K562 (cell line): ENCODE data around the gene CABP4. TPM values are rescaled to one million over a fixed set of nuclear protein-coding genes. Genes with fewer than 3 reads are reported as not detected.
A peak's percentile ranks its signal among the peaks of the same experiment; 100 is the strongest.

Experiments
- ATAC-seq: fragments of 200-7000 bp; cut with Tn5 transposase; 3 replicates; pipeline ENCODE4 v1.9.1; 2020; ENCODE audit warnings: moderate library complexity
- BruUV-seq: library from RNA; stranded (reverse); fragments of 400-500 nt; replicated peaks from 2 replicates; lab custom pipeline; 2021; lab: Mats Ljungman, UMichigan
- CTCF ChIA-PET: fragments of 300-600 bp; formaldehyde crosslinking; extraction: SDS; loops from one replicate; lab custom pipeline; 2021; ENCODE audit warnings: low intra/inter-chr PET ratio; lab: Yijun Ruan, JAX
- POLR2A ChIA-PET: fragments of 300-600, 350-650 bp; sonication (Branson Sonifier 250); formaldehyde crosslinking; extraction: SDS; loops from one replicate; lab custom pipeline; 2021; ENCODE audit warnings: antibody characterized with exemption, inconsistent platforms; lab: Yijun Ruan, JAX
- DNase-seq, 4 experiments: peaks; one replicate each; pipeline versions ENCODE4 v3.0.0 to v3.0.0-alpha.2; 2011 to 2018; ENCODE audit warnings: low spot score in 3 of 4, mixed read lengths in 3 of 4; ENCODE audit errors: extremely low read depth in 1 of 4
- FAIRE-seq: peaks from 2 replicates; lab custom pipeline; 2011; peaks lifted over from hg19 to GRCh38; lab: Jason Lieb, UNC
- H2AFZ ChIP-seq: 2 replicates; pipeline ENCODE4 v1.6.0; 2011; ENCODE audit warnings: low read depth, low read length, control low read depth, inconsistent platforms
- H3K27ac ChIP-seq: fragments of 200-600 bp; 3 replicates; pipeline ENCODE4 v1.8.0; 2011; ENCODE audit warnings: low read depth, mild to moderate bottlenecking, control low read depth, inconsistent platforms, low read length, moderate library complexity, mixed read lengths; ENCODE audit errors: extremely low read depth
- H3K27me3 ChIP-seq, 2 experiments: fragments of 300-600 bp in 1 of 2; 2 replicates in 1 of 2; 3 replicates in 1 of 2; pipeline versions ENCODE4 v1.6.0 to v1.8.0; 2011; ENCODE audit warnings: inconsistent platforms in 2 of 2, low read length in 2 of 2, mild to moderate bottlenecking in 1 of 2, mixed read lengths in 1 of 2, moderate library complexity in 1 of 2; ENCODE audit not compliant: control insufficient read depth in 2 of 2, insufficient read depth in 2 of 2
- H3K36me3 ChIP-seq: fragments of 300-600 bp; 3 replicates; pipeline ENCODE4 v1.8.0; 2011; ENCODE audit warnings: mild to moderate bottlenecking, low read length, inconsistent platforms; ENCODE audit not compliant: control insufficient read depth, insufficient read depth
- H3K4me1 ChIP-seq, 2 experiments: fragments of 200-600 bp in 1 of 2; replicated peaks in 1 of 2; 2 replicates in 1 of 2; 3 replicates in 1 of 2; pipeline versions ENCODE4 v1.5.1 to v1.8.0; 2011; ENCODE audit warnings: inconsistent platforms in 2 of 2, low read length in 2 of 2, mild to moderate bottlenecking in 1 of 2, mixed read lengths in 1 of 2, moderate library complexity in 1 of 2; ENCODE audit not compliant: control insufficient read depth in 2 of 2, insufficient read depth in 2 of 2
- H3K4me2 ChIP-seq: 2 replicates; pipeline ENCODE4 v1.6.1; 2011; ENCODE audit warnings: low read length, control low read depth, inconsistent platforms, mixed read lengths; ENCODE audit not compliant: insufficient read depth
- H3K4me3 ChIP-seq: fragments of 200-600 bp; sonication (generic), shearing (Covaris generic); 2 replicates; pipeline ENCODE4 v1.5.1; 2016; ENCODE audit warnings: control low read depth, inconsistent platforms
- H3K79me2 ChIP-seq: fragments of 200-600 bp; 3 replicates; pipeline ENCODE4 v1.8.0; 2011; ENCODE audit warnings: low read length, inconsistent platforms; ENCODE audit not compliant: control insufficient read depth, insufficient read depth
- H3K9ac ChIP-seq, 2 experiments: 2 replicates each; pipeline versions ENCODE4 v1.6.0 to v1.6.1; 2011; ENCODE audit warnings: low read depth in 2 of 2, low read length in 2 of 2, control low read depth in 1 of 2, inconsistent platforms in 1 of 2, mild to moderate bottlenecking in 1 of 2, mixed read lengths in 1 of 2; ENCODE audit not compliant: insufficient read depth in 1 of 2
- H3K9me1 ChIP-seq: one replicate; pipeline ENCODE4 v1.6.0; 2011; ENCODE audit warnings: inconsistent platforms, mild to moderate bottlenecking, low read length, moderate library complexity; ENCODE audit not compliant: control insufficient read depth, insufficient read depth
- H3K9me3 ChIP-seq: replicated peaks from 2 replicates; pipeline ENCODE4 v1.5.1; 2011; ENCODE audit warnings: low read depth, low read length, inconsistent platforms; ENCODE audit not compliant: control insufficient read depth, insufficient read depth
- H4K20me1 ChIP-seq: replicated peaks from 2 replicates; pipeline ENCODE4 v1.6.1; 2011; ENCODE audit warnings: low read length, inconsistent platforms, mixed read lengths; ENCODE audit not compliant: control insufficient read depth, insufficient read depth
- ERF ChIP-seq: fragments of 450-650 bp; formaldehyde crosslinking; IDR thresholded peaks from 2 replicates; pipeline ENCODE4 v1.4.0; 2020; ENCODE audit warnings: mild to moderate bottlenecking, mixed read lengths
- HNRNPL ChIP-seq: fragments of 200-400 bp; formaldehyde crosslinking; IDR thresholded peaks from 2 replicates; pipeline ENCODE4 v1.6.1; 2017; ENCODE audit warnings: low read depth, mild to moderate bottlenecking, low read length
- MBD2 ChIP-seq: sonication (generic); IDR thresholded peaks from 2 replicates; pipeline ENCODE4 v1.6.1; 2016; ENCODE audit warnings: low read depth, borderline replicate concordance
- RBM25 ChIP-seq: fragments of 200-400 bp; formaldehyde crosslinking; IDR thresholded peaks from 2 replicates; pipeline ENCODE4 v1.6.1; 2018; ENCODE audit warnings: low read length, low read depth, moderate library complexity; ENCODE audit not compliant: severe bottlenecking
- USF1 ChIP-seq: sonication (generic); formaldehyde crosslinking; IDR thresholded peaks from 2 replicates; pipeline ENCODE4 v1.9.0; 2022; ENCODE audit warnings: mild to moderate bottlenecking, missing genetic modification reagents
- ZNF24 ChIP-seq: fragments of 450-650 bp; IDR thresholded peaks from 2 replicates; pipeline ENCODE4 v1.6.1; 2016
- WGBS: fragments of 100-300 bp; shearing (Covaris generic); methylation state at CpG from one replicate; pipeline ENCODE4 v1.1.6; 2016; ENCODE audit warnings: low coverage, mixed read lengths; ENCODE audit not compliant: insufficient coverage; ENCODE audit errors: missing lambda C conversion rate; 5-methylcytosine and 5-hydroxymethylcytosine counted together
- in situ Hi-C: fragments of 300-500 bp; cut with MboI; formaldehyde crosslinking; loops from 4 replicates; pipeline ENCODE4 v1.15.0; 2018; ENCODE audit warnings: inconsistent platforms, mixed read lengths
- intact Hi-C: fragments of 100-400 bp; cut with micrococcal nuclease; formaldehyde crosslinking; loops from 2 replicates; pipeline ENCODE4 v1.14.2; 2022
- polyA plus RNA-seq, 8 experiments: library from polyadenylated mRNA; depleted of rRNA in 4 of 8; stranded (reverse) in 5 of 8; unstranded in 3 of 8; fragments of >200 nt; fragmentation: Nextera tagmentation in 2 of 8; fragmentation: Illumina TruSeq in 1 of 8; extraction: Ambion mirVana in 2 of 8; extraction: Trizol in 1 of 8; gene quantifications; 2 replicates each; pipeline versions ENCODE4 v1.2.1 to v1.2.3, GENCODE V29; 2011 to 2014; ENCODE audit warnings: inconsistent platforms in 1 of 8, missing spikeins in 1 of 8
- total RNA-seq, 7 experiments: library from RNA; depleted of rRNA in 6 of 7; stranded (reverse); fragments of >200 nt in 6 of 7; fragmentation: Illumina TruSeq in 2 of 7; extraction: Trizol in 2 of 7; gene quantifications; 2 replicates each; pipeline versions ENCODE4 v1.2.1 to v1.2.3, GENCODE V29; 2011 to 2021; ENCODE audit warnings: low replicate concordance in 1 of 7

The CABP4 gene
- total and polyA plus RNA-seq, 9 of the 15 experiments (the other 6 are each of a cell fraction or from before 2014, with no cell fraction given): 0.11 TPM; not detected in 8

- H3K9me1 ChIP-seq: no peaks in the 10 kb centered on the region
- no peaks in the 10 kb centered on the region for H4K20me1 ChIP-seq
- H3K27ac ChIP-seq: no peak overlapping the region
- ATAC-seq (no peak), DNase-seq (no peak), FAIRE-seq (no peak)
- no peaks in the 10 kb centered on the region for H3K9me3 ChIP-seq
- peak overlapping the region; percentile 29 to 73; a peak in 3 of 4 replicates for H3K9ac ChIP-seq
- no peak overlapping the region for H2AFZ ChIP-seq
- BruUV-seq: TSS peak; percentile 57
- POLR2A ChIA-PET: interaction anchor here (0.6 to 2.1 kb wide), 5 partner anchors 8 to 781 kb away, joined by 3 to 10 read pairs (median 4); partner anchors contain the start of genes PPP1CA and RPS6KB2
- 90% methylated on average over 19 of the region's 21 CpGs for WGBS
- peaks cover 6 to 73% of the 10 kb centered on the region in 2 experiments for H3K4me1 ChIP-seq
- H3K27me3 ChIP-seq: no peaks in the 10 kb centered on the region
- H3K4me3 ChIP-seq: no peak overlapping the region
- no peaks in the 10 kb centered on the region for H3K36me3 ChIP-seq
- peaks cover 8% of the 10 kb centered on the region; the same call in 1 of the 3 replicates for H3K79me2 ChIP-seq
- TF ChIP-seq ERF (CRISPR knock-in tag): no peak
- no peak for TF ChIP-seq MBD2
- TF ChIP-seq HNRNPL: 0 out of 2 replicates have a peak, but pooled peaks have one; percentile 1
- TF ChIP-seq RBM25: no peak
- no peak for TF ChIP-seq ZNF24
- 0 out of 2 replicates have a peak, but pooled peaks have one; percentile 21 for TF ChIP-seq USF1 (CRISPR knock-in tag)
- intact Hi-C loops (loop anchor here (5.0 kb wide), 1 partner anchor 48 kb away; the partner anchor contains the start of gene TMEM134), in situ Hi-C loops (no loop called here)
- CTCF ChIA-PET: no interaction called here
- no peak overlapping the region; the same call in 1 of the 2 replicates for H3K4me2 ChIP-seq
Observed at GRCh38 chr11:67419325-67420049, 35.7 kb upstream of the CABP4 start.
